Measurements from ENCODE around the gene SGCA. TPM values are rescaled to one million over a fixed set of nuclear protein-coding genes. Genes with fewer than 3 reads are reported as not detected.

SGCA gene
- total and polyA plus RNA-seq, 2 of the 13 experiments (the other 11 are each of a cell fraction or from before 2014, with no cell fraction given): not detected

- no peak for TF ChIP-seq HMGXB3 (CRISPR knock-in tag; IDR thresholded peaks at IDR 0.05; ENCODE audit: borderline replicate concordance)
- no peak for TF ChIP-seq FOXA1 (IDR thresholded peaks at IDR 0.05)
- TF ChIP-seq FOXA1 (CRISPR knock-in tag; IDR thresholded peaks at IDR 0.05): no peak
- TF ChIP-seq TBX3 (IDR thresholded peaks at IDR 0.05; ENCODE audit: borderline replicate concordance): no peak
Measured at GRCh38 chr17:50186661-50187393, 21.0 kb downstream of the SGCA start (continued).

- ATAC-seq (no peak), DNase-seq (ENCODE audit: low spot score) (no peak), FAIRE-seq (no peak)
- ChIA-PET CTCF (ENCODE audit: low intra/inter-chr PET ratio, low total read pairs) (no interaction called here), POLR2A (no interaction called here)
- Histone ChIP-seq H4K20me1 (ENCODE audit: insufficient read depth, low read length) (no peaks in the 10 kb centered on the region), H2AFZ (ENCODE audit: low read length) (no peak overlapping the region), H3K27me3 (ENCODE audit: control insufficient read depth in 1 of 2, insufficient read depth in 2 of 2, low read length in 2 of 2) (peaks cover 24 to 84% of the 10 kb centered on the region in 2 experiments), H3K36me3 (replicated peaks in 1 of 2; ENCODE audit: control insufficient read depth in 1 of 2, insufficient read depth in 2 of 2, low read length in 2 of 2) (no peaks in the 10 kb centered on the region), H3K4me2 (ENCODE audit: low read depth, low read length) (no peak overlapping the region), H3K9me3 (ENCODE audit: low read length) (no peaks in the 10 kb centered on the region), H3K4me3 (replicated peaks in 1 of 3; ENCODE audit: insufficient read depth in 1 of 3, low read depth in 2 of 3, low read length in 3 of 3) (no peak overlapping the region), H3K4me1 (ENCODE audit: insufficient read depth, low read length) (no peaks in the 10 kb centered on the region), H3K27ac (ENCODE audit: extremely low read length, insufficient read depth, low read length) (no peak overlapping the region), H3K9ac (ENCODE audit: insufficient read depth, low read depth, low read length) (no peak overlapping the region), H3K79me2 (ENCODE audit: insufficient read depth, low read length) (no peaks in the 10 kb centered on the region)
- BruUV-seq (replicated peaks): no TSS peak
- in situ Hi-C loops (cut with HindIII; ENCODE audit: extremely low pct_ligation_motif_present, low pct_unique_long_range_greater_than_20kb): no loop called here
- 3% methylated on average over 4 of the region's 4 CpGs for WGBS (ENCODE audit: low lambda C conversion rate)
- intact Hi-C loops (cut with micrococcal nuclease; ENCODE audit: unreplicated experiment): no loop called here
- TF ChIP-seq RORA (CRISPR knock-in tag; IDR thresholded peaks at IDR 0.05) (no peak), ZFP41 (CRISPR knock-in tag; IDR thresholded peaks at IDR 0.05; ENCODE audit: borderline replicate concordance) (no peak), ZNF772 (CRISPR knock-in tag; IDR thresholded peaks at IDR 0.05) (no peak), JUND (CRISPR knock-in tag; IDR thresholded peaks at IDR 0.05) (no peak), GPN1 (CRISPR knock-in tag; IDR thresholded peaks at IDR 0.05; ENCODE audit: borderline replicate concordance) (no peak), IRF2 (CRISPR knock-in tag; IDR thresholded peaks at IDR 0.05) (no peak), ZNF777 (CRISPR knock-in tag; IDR thresholded peaks at IDR 0.05) (no peak), TFAP4 (IDR thresholded peaks at IDR 0.05; ENCODE audit: borderline replicate concordance, low read depth) (no peak), ZNF143 (CRISPR knock-in tag; IDR thresholded peaks at IDR 0.05) (no peak), TEAD2 (CRISPR knock-in tag; IDR thresholded peaks at IDR 0.05) (no peak), CSRNP1 (CRISPR knock-in tag; IDR thresholded peaks at IDR 0.05) (no peak), HIC2 (CRISPR knock-in tag; IDR thresholded peaks at IDR 0.05; ENCODE audit: low read depth) (no peak)
Measured at GRCh38 chr17:50187394-50187725, 21.6 kb downstream of the SGCA start.
